IMR-90 (cell line): ENCODE results near the gene TJP1. TPM values are rescaled to one million over a fixed set of nuclear protein-coding genes. Genes with fewer than 3 reads are reported as not detected.

ENCODE experiments used
- ATAC-seq: fragments of 200-7000 bp; cut with Tn5 transposase; 2 replicates; pipeline ENCODE4 v1.9.1; 2020; ENCODE audit warnings: low read depth, mild to moderate bottlenecking, moderate library complexity
- BruUV-seq: library from RNA; stranded (reverse); fragments of 400-500 nt; replicated peaks from 2 replicates; lab custom pipeline; 2021; lab: Mats Ljungman, UMichigan
- CTCF ChIA-PET: fragments of 300-600 bp; formaldehyde crosslinking; extraction: SDS; loops from one replicate; lab custom pipeline; 2021; ENCODE audit warnings: antibody characterized with exemption; lab: Yijun Ruan, JAX
- POLR2A ChIA-PET: fragments of 300-600 bp; sonication (Branson Sonifier 250); formaldehyde crosslinking; loops from one replicate; lab custom pipeline; 2022; ENCODE audit warnings: antibody characterized with exemption; ENCODE audit not compliant: unreplicated experiment; lab: Charles Lee
- DNase-seq: peaks from one replicate; pipeline ENCODE4 v3.0.0; 2013
- H2AFZ ChIP-seq: replicated peaks from 2 replicates; pipeline ENCODE3; 2013; ENCODE audit warnings: low read length, mild to moderate bottlenecking; ENCODE audit not compliant: poor library complexity
- H2AK5ac ChIP-seq: 2 replicates; pipeline ENCODE4 v1.6.1; 2013; ENCODE audit warnings: low read depth, low read length, inconsistent platforms
- H2AK9ac ChIP-seq: replicated peaks from 2 replicates; pipeline ENCODE3; 2013; ENCODE audit warnings: mild to moderate bottlenecking, low read depth, low read length, moderate library complexity; ENCODE audit not compliant: poor library complexity
- H2BK120ac ChIP-seq: 2 replicates; pipeline ENCODE4 v1.6.1; 2013; ENCODE audit warnings: low read depth, low read length, inconsistent platforms
- H2BK15ac ChIP-seq: 3 replicates; pipeline ENCODE4 v1.6.1; 2013; ENCODE audit warnings: low read depth, low read length, inconsistent platforms
- H2BK20ac ChIP-seq: 2 replicates; pipeline ENCODE4 v1.6.1; 2013; ENCODE audit warnings: low read depth, mild to moderate bottlenecking, inconsistent platforms, low read length, moderate library complexity
- H2BK5ac ChIP-seq: 2 replicates; pipeline ENCODE4 v1.6.1; 2013; ENCODE audit warnings: mild to moderate bottlenecking, low read depth, low read length, inconsistent platforms; ENCODE audit not compliant: poor library complexity, severe bottlenecking
- H3K14ac ChIP-seq: replicated peaks from 2 replicates; pipeline ENCODE4 v1.6.1; 2013; ENCODE audit warnings: low read depth, low read length, inconsistent platforms
- H3K18ac ChIP-seq: 2 replicates; pipeline ENCODE4 v1.6.1; 2013; ENCODE audit warnings: low read depth, low read length, control low read depth
- H3K23ac ChIP-seq: 2 replicates; pipeline ENCODE4 v1.6.1; 2013; ENCODE audit warnings: low read depth, low read length, inconsistent platforms
- H3K27ac ChIP-seq: 2 replicates; pipeline ENCODE4 v1.5.1; 2013; ENCODE audit warnings: mild to moderate bottlenecking, control low read depth, low read length; ENCODE audit not compliant: insufficient read depth
- H3K27me3 ChIP-seq: 2 replicates; pipeline ENCODE4 v1.6.1; 2013; ENCODE audit warnings: low read length; ENCODE audit not compliant: control insufficient read depth, insufficient read depth
- H3K36me3 ChIP-seq: 2 replicates; pipeline ENCODE4 v1.6.1; 2013; ENCODE audit warnings: low read length, mixed read lengths; ENCODE audit not compliant: control insufficient read depth, insufficient read depth
- H3K4ac ChIP-seq: 2 replicates; pipeline ENCODE4 v1.6.1; 2013; ENCODE audit warnings: low read depth, low read length, inconsistent platforms
- H3K4me1 ChIP-seq: 2 replicates; pipeline ENCODE4 v1.6.1; 2013; ENCODE audit warnings: low read length, mixed read lengths; ENCODE audit not compliant: control insufficient read depth, insufficient read depth
- H3K4me2 ChIP-seq: 2 replicates; pipeline ENCODE4 v1.6.1; 2013; ENCODE audit warnings: low read depth, mild to moderate bottlenecking, control low read depth, low read length, moderate library complexity
- H3K4me3 ChIP-seq: 2 replicates; pipeline ENCODE4 v1.5.1; 2013; ENCODE audit warnings: low read depth, mild to moderate bottlenecking, control low read depth, low read length, moderate library complexity; ENCODE audit not compliant: insufficient read depth
- H3K56ac ChIP-seq: 2 replicates; pipeline ENCODE4 v1.6.1; 2013; ENCODE audit warnings: low read length, inconsistent platforms; ENCODE audit not compliant: insufficient read depth; ENCODE audit errors: extremely low read depth
- H3K79me1 ChIP-seq, 2 experiments: 2 replicates each; pipeline ENCODE4 v1.6.1; 2013; ENCODE audit warnings: low read length in 2 of 2, inconsistent platforms in 1 of 2, low read depth in 1 of 2
- H3K9ac ChIP-seq: 2 replicates; pipeline ENCODE4 v1.6.1; 2013; ENCODE audit warnings: low read depth, low read length, control low read depth
- H3K9me1 ChIP-seq: 2 replicates; pipeline ENCODE4 v1.6.1; 2013; ENCODE audit warnings: low read length, inconsistent platforms; ENCODE audit not compliant: insufficient read depth
- H3K9me3 ChIP-seq: 2 replicates; pipeline ENCODE4 v1.6.1; 2013; ENCODE audit warnings: low read length; ENCODE audit not compliant: control insufficient read depth, insufficient read depth
- H4K20me1 ChIP-seq: 2 replicates; pipeline ENCODE4 v1.6.1; 2013; ENCODE audit warnings: low read length, inconsistent platforms; ENCODE audit not compliant: insufficient read depth
- H4K5ac ChIP-seq: 2 replicates; pipeline ENCODE4 v1.6.1; 2013; ENCODE audit warnings: mild to moderate bottlenecking, low read depth, low read length, control low read depth
- H4K8ac ChIP-seq, 2 experiments: 2 replicates each; pipeline ENCODE4 v1.6.1; 2013; ENCODE audit warnings: low read depth in 2 of 2, low read length in 2 of 2, control low read depth in 1 of 2, inconsistent platforms in 1 of 2
- H4K91ac ChIP-seq: 2 replicates; pipeline ENCODE4 v1.6.1; 2013; ENCODE audit warnings: low read depth, low read length, inconsistent platforms; ENCODE audit not compliant: insufficient read depth
- CEBPB ChIP-seq: IDR thresholded peaks from 2 replicates; pipeline ENCODE4 v1.6.1; 2012; ENCODE audit warnings: low read depth, low read length, improper control_type of control experiment
- CTCF ChIP-seq: conservative IDR thresholded peaks from 2 replicates; pipeline ENCODE4 v1.5.1; 2012; ENCODE audit warnings: mild to moderate bottlenecking, low read depth, low read length, improper control_type of control experiment
- MAFK ChIP-seq: IDR thresholded peaks from 2 replicates; pipeline ENCODE4 v1.6.1; 2012; ENCODE audit warnings: low read depth, low read length, improper control_type of control experiment
- RFX5 ChIP-seq: IDR thresholded peaks from 2 replicates; pipeline ENCODE4 v1.8.0; 2012; ENCODE audit warnings: low read depth, mild to moderate bottlenecking, low read length, moderate library complexity
- SMC3 ChIP-seq: fragments of 150-350 bp; IDR thresholded peaks from 2 replicates; pipeline ENCODE4 v1.6.1; 2016; ENCODE audit warnings: low read depth, mild to moderate bottlenecking, antibody characterized with exemption, low read length, moderate library complexity
- USF2 ChIP-seq: fragments of 150-350 bp; IDR thresholded peaks from 2 replicates; pipeline ENCODE4 v1.6.1; 2017; ENCODE audit warnings: mild to moderate bottlenecking, antibody characterized with exemption, low read length, low read depth
- WGBS, 2 experiments: methylation state at CpG; one replicate each; pipeline versions ENCODE4 v1.1.5 to v1.1.7; 2013; ENCODE audit warnings: missing lambda C conversion rate in 2 of 2; ENCODE audit not compliant: insufficient read length in 1 of 2; ENCODE audit errors: extremely low coverage in 2 of 2; 5-methylcytosine and 5-hydroxymethylcytosine counted together
- dilution Hi-C: fragments of 300-500 bp; cut with HindIII; formaldehyde crosslinking; loops from one replicate; pipeline ENCODE4 v1.14.3; 2018; ENCODE audit warnings: low sequenced_read_pairs; ENCODE audit not compliant: unreplicated experiment
- in situ Hi-C: fragments of 300-500 bp; cut with MboI; formaldehyde crosslinking; loops from 3 replicates; pipeline ENCODE4 v1.14.3; 2019; ENCODE audit warnings: low sequenced_read_pairs, inconsistent platforms, mixed read lengths
- intact Hi-C: fragments of 100-400 bp; cut with micrococcal nuclease; formaldehyde crosslinking; loops from 2 replicates; pipeline ENCODE4 v1.10.0; 2022
- polyA plus RNA-seq, 3 experiments: library from polyadenylated mRNA; depleted of rRNA; stranded (reverse); fragments of >200 nt; gene quantifications; 2 replicates each; pipeline ENCODE4 v1.2.3, GENCODE V29; 2012; ENCODE audit warnings: low replicate concordance in 1 of 3
- total RNA-seq: library from RNA; depleted of rRNA; stranded (reverse); fragments of >200 nt; gene quantifications from 2 replicates; pipeline ENCODE4 v1.2.3, GENCODE V29; 2012

The TJP1 gene
- total and polyA plus RNA-seq, 2 of the 4 experiments (the other 2 are of a cell fraction), result 42.2 to 43.4 TPM

- H3K18ac ChIP-seq, result no peak overlapping the region
- POLR2A ChIA-PET, result no interaction called here
- H3K9me3 ChIP-seq, result no peaks in the 10 kb centered on the region; the same call in 1 of the 2 replicates
- H3K4me3 ChIP-seq, result no peak overlapping the region
- no peak overlapping the region for H2AK9ac ChIP-seq
- ATAC-seq, result no peak
- H3K27me3 ChIP-seq, result no peaks in the 10 kb centered on the region
- dilution Hi-C loops, result no loop called here
- no peak overlapping the region for H3K56ac ChIP-seq
- no peak overlapping the region for H2BK5ac ChIP-seq
- intact Hi-C loops, result loop anchor here (2.0 kb wide), 1 partner anchor 15 kb away; no protein-coding TSS in a partner anchor
- no peak overlapping the region for H2BK20ac ChIP-seq
- no peak for TF ChIP-seq USF2
- TF ChIP-seq MAFK, result no peak
- TF ChIP-seq CEBPB, result no peak
- no peak for TF ChIP-seq SMC3
- TF ChIP-seq CTCF, result no peak
- no peak for TF ChIP-seq RFX5
- no peak overlapping the region for H4K8ac ChIP-seq
- BruUV-seq, result no TSS peak
- no peak for DNase-seq
- H2AK5ac ChIP-seq, result no peak overlapping the region
- no peak overlapping the region for H3K27ac ChIP-seq
- 0 out of 2 replicates have a peak, but pooled peaks cover 2% of the 10 kb centered on the region for H3K4me1 ChIP-seq
- no peak overlapping the region for H2BK15ac ChIP-seq
- no peak overlapping the region for H2BK120ac ChIP-seq
- H3K14ac ChIP-seq, result no peak overlapping the region
- no peak overlapping the region for H3K4me2 ChIP-seq
- H4K91ac ChIP-seq, result no peak overlapping the region
- H3K79me1 ChIP-seq, result no peaks in the 10 kb centered on the region
- no peak overlapping the region for H3K23ac ChIP-seq
- CTCF ChIA-PET, result no interaction called here
- no peak overlapping the region for H2AFZ ChIP-seq
- H3K9ac ChIP-seq, result no peak overlapping the region
- in situ Hi-C loops, result no loop called here
- WGBS, 2 experiments, result 83% methylated on average over 1 of the region's 3 CpGs; no CpG with 5 or more reads in 1 of the 2 experiments
- no peak overlapping the region for H4K5ac ChIP-seq
- H3K36me3 ChIP-seq, result no peaks in the 10 kb centered on the region
- H4K20me1 ChIP-seq, result no peaks in the 10 kb centered on the region
- H3K9me1 ChIP-seq, result no peaks in the 10 kb centered on the region; the same call in 1 of the 2 replicates
- H3K4ac ChIP-seq, result no peak overlapping the region
Measured at GRCh38 chr15:29867241-29868000, 45.2 kb upstream of the TJP1 start.
